Esophagus muscularis mucosa (tissue), 4 donors: Measurements from ENCODE around the gene ADGRG6. TPM values are rescaled to one million over a fixed set of nuclear protein-coding genes. Genes with fewer than 3 reads are reported as not detected.

Experiments
- DNase-seq: peaks from one replicate; pipeline ENCODE4 v3.0.0-alpha.2; 2017; ENCODE audit errors: extremely low spot score
- H3K27ac ChIP-seq, 4 donors: fragments of 200-600 bp; sonication (generic); replicated peaks in 1 of 4; 1 replicate in 3 of 4; 2 replicates in 1 of 4; pipeline ENCODE4 v1.5.1; 2016 to 2019; ENCODE audit warnings: mild to moderate bottlenecking in 1 of 4
- H3K27me3 ChIP-seq, 4 donors: fragments of 200-600 bp; sonication (generic); one replicate each; pipeline versions ENCODE4 v1.5.1 to v1.6.0; 2016 to 2019
- H3K36me3 ChIP-seq, 4 donors: fragments of 200-600 bp; sonication (generic); one replicate each; pipeline ENCODE4 v1.5.1; 2016 to 2019
- H3K4me1 ChIP-seq, 4 donors: fragments of 200-600 bp; sonication (generic); one replicate each; pipeline ENCODE4 v1.5.1; 2016 to 2019
- H3K4me3 ChIP-seq, 4 donors: fragments of 200-600 bp; sonication (generic); 1 replicate in 2 of 4; 2 replicates in 2 of 4; pipeline ENCODE4 v1.5.1; 2016 to 2019; ENCODE audit warnings: mild to moderate bottlenecking in 4 of 4, moderate library complexity in 1 of 4
- H3K9me3 ChIP-seq, 4 donors: fragments of 200-600 bp; sonication (generic); 1 replicate in 3 of 4; 2 replicates in 1 of 4; pipeline ENCODE4 v1.5.1; 2016 to 2019
- CTCF ChIP-seq, 3 experiments: fragments of 200-600 bp in 2 of 3; fragments of 450-650 bp in 1 of 3; sonication (generic) in 2 of 3; IDR thresholded peaks; one replicate each; pipeline ENCODE4 v1.5.1; 2017 to 2019; ENCODE audit warnings: antibody characterized with exemption in 3 of 3, mild to moderate bottlenecking in 2 of 3, moderate library complexity in 1 of 3
- EP300 ChIP-seq: sonication (generic); formaldehyde crosslinking; IDR thresholded peaks from one replicate; pipeline ENCODE4 v1.6.1; 2017; ENCODE audit warnings: antibody characterized with exemption
- POLR2A ChIP-seq: fragments of 450-650 bp; IDR thresholded peaks from one replicate; pipeline ENCODE4 v1.6.1; 2017; ENCODE audit warnings: antibody characterized with exemption, moderate library complexity, mild to moderate bottlenecking, low read depth
- POLR2AphosphoS5 ChIP-seq, 2 donors: sonication (generic); formaldehyde crosslinking; IDR thresholded peaks; one replicate each; pipeline ENCODE4 v1.6.1; 2017; ENCODE audit warnings: antibody characterized with exemption in 2 of 2
- WGBS: methylation state at CpG from one replicate; pipeline ENCODE4 v1.1.5; 2018; 5-methylcytosine and 5-hydroxymethylcytosine counted together
- intact Hi-C: fragments of 100-400 bp; cut with DNase I; formaldehyde crosslinking; loops from one replicate; pipeline ENCODE4 v1.15.1; 2023
- total RNA-seq, 4 donors: library from RNA; depleted of rRNA; stranded (reverse); fragments of >200 nt; gene quantifications; one replicate each; pipeline versions ENCODE4 v1.1.0 to v1.2.1, GENCODE V29; 2016

The ADGRG6 gene
- total RNA-seq, 4 donors from 2014 or later, result 5.5 to 11.8 (median 8.0) TPM

DNA sequence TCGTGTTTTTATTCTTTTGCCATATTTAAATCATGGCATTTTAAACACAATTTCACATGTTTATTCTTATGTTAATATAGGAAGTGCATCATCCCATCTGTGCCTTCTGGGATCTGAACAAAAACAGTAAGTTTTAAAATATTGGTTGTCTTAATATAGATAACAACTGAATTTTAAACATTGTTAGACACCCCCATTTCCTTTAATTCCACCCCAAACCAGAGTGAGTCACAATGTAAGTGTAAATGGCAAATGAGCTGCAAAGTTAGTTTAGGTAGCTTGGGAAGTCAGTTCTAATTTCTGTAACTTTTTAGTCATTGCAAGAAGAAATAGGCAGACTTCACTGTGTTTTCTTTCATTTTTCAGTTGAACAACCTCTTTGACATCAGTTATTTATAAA, 108.0 kb downstream of the ADGRG6 start:
- H3K4me1 ChIP-seq, result no peaks in the 10 kb centered on the region
- no peaks in the 10 kb centered on the region for H3K9me3 ChIP-seq
- intact Hi-C loops, result no loop called here
- H3K36me3 ChIP-seq, result no peaks in the 10 kb centered on the region
- no peaks in the 10 kb centered on the region for H3K27me3 ChIP-seq
- no peak overlapping the region for H3K4me3 ChIP-seq
- TF ChIP-seq POLR2A (no peak), CTCF (IDR thresholded peaks at IDR 0.05) (no peak), EP300 (no peak), POLR2AphosphoS5 (IDR thresholded peaks at IDR 0.05) (no peak)
- WGBS, result 69% methylated on average over 1 of the region's 1 CpG
- no peak for DNase-seq
- H3K27ac ChIP-seq, result no peak overlapping the region

- Histone ChIP-seq H3K36me3 (no peaks in the 10 kb centered on the region), H3K4me3 (no peak overlapping the region), H3K27me3 (no peaks in the 10 kb centered on the region), H3K4me1 (peaks cover 0 to 2% (median under 1%) of the 10 kb centered on the region in 4 donors), H3K27ac (no peak overlapping the region), H3K9me3 (no peaks in the 10 kb centered on the region)
- DNase-seq, result no peak
- TF ChIP-seq POLR2AphosphoS5 (IDR thresholded peaks at IDR 0.05) (no peak), EP300 (no peak), CTCF (IDR thresholded peaks at IDR 0.05) (no peak), POLR2A (no peak)
- intact Hi-C loops, result no loop called here
- 78% methylated on average over 2 of the region's 2 CpGs for WGBS
Measured at GRCh38 chr6:142411145-142411544, 109.3 kb downstream of the ADGRG6 start.

GRCh38 chr6:142412241-142412640, 110.4 kb downstream of the ADGRG6 start:
- Histone ChIP-seq H3K4me1 (peaks cover 0 to 8% (median 3%) of the 10 kb centered on the region in 4 donors), H3K4me3 (no peak overlapping the region), H3K9me3 (no peaks in the 10 kb centered on the region), H3K27me3 (no peaks in the 10 kb centered on the region), H3K27ac (no peak overlapping the region), H3K36me3 (no peaks in the 10 kb centered on the region)
- no peak for TF ChIP-seq POLR2A
- no peak for TF ChIP-seq POLR2AphosphoS5 (IDR thresholded peaks at IDR 0.05)
- no peak for TF ChIP-seq EP300
- TF ChIP-seq CTCF (IDR thresholded peaks at IDR 0.05), result no peak
- whole genome bisulfite sequencing, result 48% methylated on average over 2 of the region's 2 CpGs
- intact Hi-C loops, result no loop called here
- DNase-seq, result no peak

DNA sequence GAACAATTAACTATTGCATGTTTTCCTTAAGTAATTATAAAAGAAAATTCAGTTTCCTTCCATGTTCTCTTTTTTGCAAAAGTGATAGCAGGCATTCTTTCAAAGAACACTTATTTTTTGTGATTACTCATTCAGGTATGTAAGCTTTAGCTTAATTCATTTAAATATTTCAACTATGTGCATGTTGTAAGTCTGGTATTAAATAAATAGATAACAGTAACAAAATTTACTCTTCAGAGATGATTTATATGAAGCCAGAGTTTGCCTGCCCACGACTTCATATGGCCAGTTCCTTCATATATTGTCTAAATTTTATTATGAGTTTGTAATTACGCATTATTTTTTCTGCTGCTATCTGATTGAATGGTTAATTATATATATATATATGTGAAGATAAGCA, 110.9 kb downstream of the ADGRG6 start:
- TF ChIP-seq POLR2AphosphoS5 (IDR thresholded peaks at IDR 0.05) (no peak), EP300 (no peak), CTCF (IDR thresholded peaks at IDR 0.05) (no peak), POLR2A (no peak)
- Histone ChIP-seq H3K4me1 (peaks cover 0 to 8% (median 3%) of the 10 kb centered on the region in 4 donors), H3K27me3 (no peaks in the 10 kb centered on the region), H3K36me3 (no peaks in the 10 kb centered on the region), H3K27ac (no peak overlapping the region), H3K9me3 (no peaks in the 10 kb centered on the region), H3K4me3 (no peak overlapping the region)
- WGBS, result 90% methylated on average over 2 of the region's 2 CpGs
- no peak for DNase-seq
- intact Hi-C loops, result no loop called here

- no peaks in the 10 kb centered on the region for H3K9me3 ChIP-seq
- intact Hi-C loops, result no loop called here
- H3K4me3 ChIP-seq, result no peak overlapping the region
- peaks cover 0 to 8% (median 3%) of the 10 kb centered on the region in 4 donors for H3K4me1 ChIP-seq
- H3K27ac ChIP-seq, result no peak overlapping the region
- DNase-seq, result no peak
- no peak for TF ChIP-seq EP300
- no peak for TF ChIP-seq POLR2A
- no peak for TF ChIP-seq CTCF (IDR thresholded peaks at IDR 0.05)
- no peak for TF ChIP-seq POLR2AphosphoS5 (IDR thresholded peaks at IDR 0.05)
- no peaks in the 10 kb centered on the region for H3K27me3 ChIP-seq
- H3K36me3 ChIP-seq, result no peaks in the 10 kb centered on the region
Measured at GRCh38 chr6:142413111-142413510, 111.3 kb downstream of the ADGRG6 start.
